Measurements from ENCODE around the gene KRT83. TPM values are rescaled to one million over a fixed set of nuclear protein-coding genes. Genes with fewer than 3 reads are reported as not detected.
A peak's percentile ranks its signal among the peaks of the same experiment; 100 is the strongest.

KRT83 gene
- polyA plus RNA-seq, 2 of the 4 experiments (the other 2 are of a cell fraction): 20.4 to 44.8 TPM

- FAIRE-seq (no peak), ATAC-seq (no peak; a peak in 1 of 6 replicates), DNase-seq (ENCODE audit: low read depth in 1 of 2, low spot score in 1 of 2) (no peak)
- peak overlapping the region; percentile 43 to 77 for H3K27ac ChIP-seq
- no peak overlapping the region for H3K4me2 ChIP-seq
- H3K4me3 ChIP-seq: no peak overlapping the region
- peaks cover 8% of the 10 kb centered on the region for H3K4me1 ChIP-seq
- peaks cover 5% of the 10 kb centered on the region; the same call in 2 of the 3 replicates for H3K9me3 ChIP-seq
- TF ChIP-seq MYC (IDR thresholded peaks at IDR 0.05; ENCODE audit: borderline replicate concordance, low read length) (no peak), ZSCAN20 (CRISPR knock-in tag; IDR thresholded peaks at IDR 0.05) (no peak), CBX8 (IDR thresholded peaks at IDR 0.05) (no peak), PBX3 (IDR thresholded peaks at IDR 0.05) (no peak), KDM1A (IDR thresholded peaks at IDR 0.05; ENCODE audit: low read depth) (no peak), CHD4 (IDR thresholded peaks at IDR 0.05; ENCODE audit: borderline replicate concordance) (no peak), RFX5 (IDR thresholded peaks at IDR 0.05) (no peak), SREBF2 (IDR thresholded peaks at IDR 0.05) (no peak), MAZ (IDR thresholded peaks at IDR 0.05; ENCODE audit: borderline replicate concordance, low read depth, low read length) (no peak), KDM5A (IDR thresholded peaks at IDR 0.05) (no peak), RARB (CRISPR knock-in tag; IDR thresholded peaks at IDR 0.05) (no peak), TFCP2L1 (CRISPR knock-in tag; IDR thresholded peaks at IDR 0.05) (no peak), RNF2 (IDR thresholded peaks at IDR 0.05; ENCODE audit: borderline replicate concordance, low read depth) (no peak)
- ChIA-PET CTCF (interaction anchor here (1.2 to 14.8 kb wide), 7 partner anchors 10 to 609 kb away, joined by 3 to 301 read pairs (median 11); partner anchors contain the start of gene KRT86), POLR2A (interaction anchor here (1.3 kb wide), 1 partner anchor 9 kb away, joined by 3 read pairs; no protein-coding TSS in a partner anchor)
- WGBS (ENCODE audit: missing lambda C conversion rate): 84% methylated on average over 6 of the region's 6 CpGs
These were observed 50.6 kb downstream of the KRT83 start for GRCh38 chr12:52270541-52271070.

GRCh38 chr12:52268212-52268611 is 53.0 kb downstream of the KRT83 start:
- POLR2A ChIA-PET: no interaction called here
- FAIRE-seq: no peak
- H3K4me1 ChIP-seq: peaks cover 13% of the 10 kb centered on the region
- no peak overlapping the region for H3K4me2 ChIP-seq
- CTCF ChIA-PET: interaction anchor here (0.6 to 14.8 kb wide), 10 partner anchors 9 to 616 kb away, joined by 3 to 301 read pairs (median 5); partner anchors contain the start of gene KRT86
- DNase-seq (ENCODE audit: low read depth in 1 of 2, low spot score in 1 of 2): no peak
- WGBS (ENCODE audit: missing lambda C conversion rate): 76% methylated on average over 2 of the region's 2 CpGs
- H3K4me3 ChIP-seq: no peak overlapping the region
- peaks cover 5% of the 10 kb centered on the region; the same call in 2 of the 3 replicates for H3K9me3 ChIP-seq
- TF ChIP-seq RCOR1 (IDR thresholded peaks at IDR 0.05; ENCODE audit: low read depth, low read length) (no peak), TFCP2L1 (CRISPR knock-in tag; IDR thresholded peaks at IDR 0.05) (no peak)
- no peak for ATAC-seq
- H3K27ac ChIP-seq: peak overlapping the region; percentile 7 to 65; a peak in 3 of 6 replicates

GRCh38 chr12:52267699-52268098 is 53.5 kb downstream of the KRT83 start:
- peak overlapping the region; percentile 7 to 65; a peak in 3 of 6 replicates for H3K27ac ChIP-seq
- H3K9me3 ChIP-seq: peaks cover 5% of the 10 kb centered on the region; the same call in 2 of the 3 replicates
- peaks cover 18% of the 10 kb centered on the region for H3K4me1 ChIP-seq
- no peak overlapping the region for H3K4me3 ChIP-seq
- WGBS (ENCODE audit: missing lambda C conversion rate): 89% methylated on average over 3 of the region's 3 CpGs
- TF ChIP-seq MYC (IDR thresholded peaks at IDR 0.05; ENCODE audit: borderline replicate concordance, low read length) (no peak), HMGXB4 (CRISPR knock-in tag; IDR thresholded peaks at IDR 0.05; ENCODE audit: borderline replicate concordance) (no peak), REST (IDR thresholded peaks at IDR 0.05) (no peak), EP300 (IDR thresholded peaks at IDR 0.05) (no peak), FOSB (CRISPR knock-in tag; IDR thresholded peaks at IDR 0.05) (no peak), KDM5A (IDR thresholded peaks at IDR 0.05) (no peak), JUN (IDR thresholded peaks at IDR 0.05) (no peak), HOXA7 (CRISPR knock-in tag; IDR thresholded peaks at IDR 0.05) (no peak), ZNF302 (CRISPR knock-in tag; IDR thresholded peaks at IDR 0.05) (no peak), GATA3 (IDR thresholded peaks at IDR 0.05; ENCODE audit: borderline replicate concordance) (no peak), EHF (CRISPR knock-in tag; IDR thresholded peaks at IDR 0.05) (no peak), CHD2 (IDR thresholded peaks at IDR 0.05; ENCODE audit: low read length, partially characterized antibody) (no peak), CBX8 (IDR thresholded peaks at IDR 0.05) (no peak)
- no peak for ATAC-seq
- no peak for DNase-seq (ENCODE audit: low read depth in 1 of 2, low spot score in 1 of 2)
- no peak overlapping the region for H3K4me2 ChIP-seq
- CTCF ChIA-PET: interaction anchor here (0.6 to 14.8 kb wide), 10 partner anchors 8 to 713 kb away, joined by 3 to 301 read pairs (median 5); partner anchors contain the start of gene KRT86
- POLR2A ChIA-PET: no interaction called here
- FAIRE-seq: no peak
